ENCODE data around the gene ENSA.

- TF ChIP-seq CTCF (IDR thresholded peaks at IDR 0.05) (no peak), POLR2A (IDR thresholded peaks at IDR 0.05) (no peak), EP300 (IDR thresholded peaks at IDR 0.05; ENCODE audit: low read depth) (no peak), POLR2AphosphoS5 (IDR thresholded peaks at IDR 0.05) (no peak)
These were observed 8.5 kb downstream of the ENSA start for GRCh38 chr1:150620919-150621318.

All from transverse colon (tissue), 4 donors.